HG03103 (cell line): Measurements from ENCODE around the gene INSL4.
A peak's percentile ranks its signal among the peaks of the same experiment; 100 is the strongest.

Experiments used
- ATAC-seq: cut with Tn5 transposase; IDR thresholded peaks from one replicate; pipeline ENCODE4 v1.9.1; 2021; ENCODE audit warnings: low read depth; ENCODE audit not compliant: unreplicated experiment

The INSL4 gene

GRCh38 chr9:5231212-5231611 lies at the start of gene INSL4:
Gene INSL4, plus strand, starts transcription at chr9:5231419. Its CDS starts 105 bp downstream, at chr9:5231524.
- no peak for ATAC-seq

- ATAC-seq = no peak
These were observed 46.4 kb upstream of the INSL4 start for GRCh38 chr9:5184776-5185175.

- no peak for ATAC-seq
These were observed 45.9 kb upstream of the INSL4 start, which contains the start of gene INSL6 for GRCh38 chr9:5185220-5185840. Gene INSL6, minus strand, starts transcription at chr9:5185639. Its CDS starts 37 bp downstream, at chr9:5185602.

GRCh38 chr9:5186416-5187169 lies 44.6 kb upstream of the INSL4 start:
- no peak for ATAC-seq

- ATAC-seq = no peak
These were observed 42.9 kb upstream of the INSL4 start for GRCh38 chr9:5188060-5188984.

- ATAC-seq = no peak
These were observed 39.2 kb upstream of the INSL4 start for GRCh38 chr9:5191985-5192384.

- no peak for ATAC-seq
These were observed 37.9 kb upstream of the INSL4 start for GRCh38 chr9:5193345-5193744.

GRCh38 chr9:5195463-5195862 lies 35.8 kb upstream of the INSL4 start:
- ATAC-seq = no peak

GRCh38 chr9:5205071-5205470 lies 26.1 kb upstream of the INSL4 start:
- ATAC-seq = no peak

GRCh38 chr9:5230554-5230953 lies 665 bp upstream of the INSL4 start:
- ATAC-seq = no peak

GRCh38 chr9:5263351-5264218 lies 32.4 kb downstream of the INSL4 start:
- no peak for ATAC-seq

- no peak for ATAC-seq
These were observed 33.0 kb downstream of the INSL4 start for GRCh38 chr9:5264219-5264595.

- ATAC-seq = no peak
These were observed 34.7 kb downstream of the INSL4 start for GRCh38 chr9:5265939-5266338.

GRCh38 chr9:5269249-5269715 lies 38.1 kb downstream of the INSL4 start:
- no peak for ATAC-seq

- ATAC-seq = no peak
These were observed 43.6 kb downstream of the INSL4 start for GRCh38 chr9:5274770-5275169.

- ATAC-seq = peak; percentile 65
These were observed 47.3 kb downstream of the INSL4 start for GRCh38 chr9:5278486-5278885.
